GM19043 (cell line): ENCODE results near the gene TRAF3.
"Not testable (repeated sequence)": the region's sequence is repeated elsewhere in the genome, so short reads cannot be mapped to it uniquely, and the experiment has no call there.

Experiments
- ATAC-seq: cut with Tn5 transposase; IDR thresholded peaks from one replicate; pipeline ENCODE4 v1.9.1; 2021; ENCODE audit warnings: low read depth; ENCODE audit not compliant: unreplicated experiment

TRAF3 gene

DNA sequence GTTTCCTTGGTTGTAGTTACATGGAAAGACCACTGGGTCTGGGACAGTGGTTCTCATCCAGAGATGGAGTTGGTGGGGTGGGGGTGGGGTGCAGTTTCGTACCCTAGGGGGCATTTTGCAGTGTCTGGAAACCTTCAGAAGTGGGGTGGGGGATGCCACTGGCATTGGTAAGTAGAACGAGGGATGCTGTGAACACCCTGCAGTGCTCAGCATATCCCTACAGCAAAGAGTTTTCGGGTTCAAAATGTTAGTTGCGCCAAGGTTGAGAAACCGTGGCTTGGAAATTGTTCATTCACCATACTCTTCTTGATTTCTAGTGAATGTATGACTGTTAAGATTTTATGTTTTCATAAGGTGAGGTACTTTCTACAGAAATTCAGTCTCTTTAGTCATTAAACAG is 28.7 kb downstream of the TRAF3 start:
- ATAC-seq = no peak

- ATAC-seq = no peak
Measured at GRCh38 chr14:102806447-102806846, 29.2 kb downstream of the TRAF3 start.

GRCh38 chr14:102807013-102807406 is 29.8 kb downstream of the TRAF3 start:
- no peak for ATAC-seq

DNA sequence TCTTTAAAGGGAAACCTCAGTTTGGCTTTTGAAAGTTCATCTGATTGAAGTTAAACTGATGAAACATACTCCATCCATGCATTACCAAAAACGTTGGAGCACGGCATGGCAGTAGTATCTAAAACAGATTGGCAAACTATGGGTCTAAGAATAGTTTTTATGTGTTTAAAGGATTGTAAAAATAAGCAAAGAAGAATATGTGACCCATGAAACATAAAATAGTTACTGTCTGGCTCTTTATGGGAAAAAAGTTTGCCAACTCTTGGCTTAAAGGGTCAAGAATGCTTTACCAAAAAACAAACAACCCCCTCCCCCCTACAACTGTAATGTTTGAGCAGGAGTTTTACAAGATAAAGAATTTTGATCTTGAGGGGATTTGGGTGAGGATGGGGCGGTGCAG is 32.6 kb downstream of the TRAF3 start:
- no peak for ATAC-seq

- no peak for ATAC-seq
Measured at GRCh38 chr14:102810523-102810922, 33.3 kb downstream of the TRAF3 start.

GRCh38 chr14:102811254-102811963 is 34.2 kb downstream of the TRAF3 start:
- no peak for ATAC-seq

- ATAC-seq = no peak
Measured at GRCh38 chr14:102811971-102812370, 34.7 kb downstream of the TRAF3 start.

DNA sequence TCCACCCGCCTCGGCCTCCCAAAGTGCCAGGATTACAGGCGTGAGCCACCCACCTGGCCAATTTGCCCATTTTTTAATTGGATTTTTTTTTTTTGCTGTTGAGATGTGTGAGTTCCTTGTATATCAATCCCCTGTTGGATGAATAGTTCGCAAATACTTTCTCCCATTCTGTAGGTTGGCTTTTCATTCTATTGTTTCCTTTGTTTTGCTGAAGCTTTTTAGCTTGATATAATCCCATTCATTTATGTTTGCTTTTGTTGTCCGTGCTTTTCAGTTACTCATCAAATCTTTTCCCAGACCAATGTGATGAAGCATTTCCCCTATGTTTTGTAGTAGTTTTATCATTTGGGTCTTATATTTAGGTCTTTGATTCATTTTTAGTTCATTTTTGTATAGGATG is 36.4 kb downstream of the TRAF3 start:
- no peak for ATAC-seq

- no peak for ATAC-seq
Measured at GRCh38 chr14:102817318-102817717, 40.1 kb downstream of the TRAF3 start.

GRCh38 chr14:102817942-102818940 is 41.0 kb downstream of the TRAF3 start:
- no peak for ATAC-seq

DNA sequence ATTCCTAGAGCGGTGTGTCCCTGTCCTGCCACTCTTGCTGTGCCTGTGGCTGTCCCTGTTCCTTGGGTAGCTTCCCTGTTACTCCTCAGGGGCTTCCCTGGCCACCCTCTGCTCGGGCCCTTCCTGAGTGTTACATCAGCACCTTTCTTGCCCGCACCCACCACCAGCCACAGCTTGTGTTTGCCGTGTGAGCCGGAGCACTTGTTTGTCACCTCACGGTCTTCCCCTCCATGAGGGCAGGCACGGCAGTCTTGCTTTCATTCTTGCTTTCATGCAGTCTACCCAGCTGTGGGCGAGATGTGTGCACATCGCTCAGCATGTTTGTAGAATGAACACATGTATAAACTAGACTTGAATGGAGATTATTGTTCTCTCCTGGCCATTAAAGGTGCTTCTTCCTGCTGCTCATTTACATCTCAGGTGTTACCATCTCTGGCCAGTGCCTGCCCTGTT is 42.0 kb downstream of the TRAF3 start:
- ATAC-seq = peak; percentile 73

GRCh38 chr14:102819747-102820330 is 42.6 kb downstream of the TRAF3 start:
- peak; percentile 15 for ATAC-seq

DNA sequence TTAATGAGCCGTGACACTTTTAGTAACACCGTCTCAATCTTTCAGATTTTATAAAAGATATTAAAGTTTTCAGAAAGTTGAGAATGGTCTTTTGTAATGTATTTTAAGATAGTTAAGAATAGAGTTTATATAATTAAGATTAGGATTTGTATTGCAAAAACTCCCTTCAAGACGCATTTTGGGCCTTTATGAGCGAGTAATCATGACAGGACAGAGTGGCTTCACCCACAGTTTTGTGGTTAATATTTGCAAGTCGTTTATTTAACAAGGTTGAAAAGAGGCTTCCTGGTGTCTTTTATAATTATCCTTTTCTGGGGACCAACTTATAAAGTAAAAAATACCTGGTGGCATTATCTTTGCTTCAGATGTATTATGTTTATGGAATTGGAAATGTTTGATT is 44.0 kb downstream of the TRAF3 start:
- no peak for ATAC-seq

DNA sequence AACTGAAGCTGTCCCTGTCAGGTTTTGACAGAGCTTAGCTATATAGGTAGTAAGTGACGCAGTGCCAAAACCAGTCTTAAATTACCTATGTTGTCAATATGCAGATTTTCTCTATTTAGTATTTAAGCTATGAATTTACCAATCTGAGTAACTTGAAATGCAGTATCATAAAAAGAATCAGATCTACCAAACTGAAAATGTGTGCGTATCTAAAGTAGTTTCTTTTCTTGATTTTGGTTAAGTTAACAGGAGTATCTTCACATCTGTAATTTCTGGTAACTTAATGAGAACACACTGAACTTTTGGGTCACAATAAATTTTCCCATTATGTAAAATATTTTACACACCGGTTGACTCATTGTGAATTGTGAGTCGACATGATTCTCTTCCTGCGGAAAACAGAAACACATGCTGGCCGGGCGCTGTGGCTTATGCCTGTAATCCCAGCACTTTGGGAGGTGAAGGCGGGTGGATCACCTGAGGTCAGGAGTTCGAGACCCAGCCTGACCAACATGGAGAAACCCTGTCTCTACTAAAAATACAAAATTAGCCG is 45.1 kb downstream of the TRAF3 start:
- ATAC-seq = no peak

- not testable (repeated sequence) for ATAC-seq
Measured at GRCh38 chr14:102822887-102823286, 45.6 kb downstream of the TRAF3 start.

DNA sequence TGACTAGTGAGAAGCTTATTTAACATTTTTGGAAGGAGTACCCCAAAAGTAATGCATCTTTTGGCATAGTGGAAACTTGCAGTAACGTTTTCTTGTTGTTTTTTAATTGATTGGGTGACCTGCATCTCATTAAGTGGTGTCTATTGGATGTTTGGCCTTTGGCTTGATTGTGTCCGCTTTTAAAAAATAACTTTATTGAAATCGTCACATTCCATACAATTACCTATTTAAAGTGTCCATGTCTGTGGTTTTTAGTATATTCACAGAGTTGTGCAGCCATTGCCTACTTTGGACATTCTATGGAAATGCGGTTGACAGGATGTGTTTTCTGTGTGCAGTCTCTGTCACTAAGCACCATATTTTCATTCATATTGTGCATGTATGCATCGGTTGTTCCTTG is 46.3 kb downstream of the TRAF3 start:
- ATAC-seq = no peak

GRCh38 chr14:102824832-102825231 is 47.6 kb downstream of the TRAF3 start:
- no peak for ATAC-seq

GRCh38 chr14:102825307-102826095 is 48.3 kb downstream of the TRAF3 start:
- ATAC-seq = no peak

DNA sequence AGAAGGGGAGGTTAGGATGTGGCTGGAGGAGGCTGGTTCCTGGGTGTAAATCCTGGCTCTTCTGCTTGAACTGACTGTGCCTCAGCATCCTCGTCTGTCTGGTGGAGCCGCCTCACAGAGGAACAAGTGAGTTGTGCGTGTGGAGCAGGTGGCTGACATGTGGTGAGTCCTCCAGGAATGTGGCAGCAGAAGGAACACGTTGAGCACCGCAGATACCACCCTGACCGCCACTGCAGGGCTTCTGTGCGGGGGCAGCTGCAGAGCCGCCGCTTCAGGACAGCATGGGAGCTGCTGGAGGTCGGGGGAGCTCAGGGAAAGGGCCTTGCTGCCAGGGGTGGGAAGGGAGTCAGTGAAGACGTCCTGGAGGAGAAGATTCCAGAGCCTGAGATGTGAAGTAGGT is 48.9 kb downstream of the TRAF3 start:
- no peak for ATAC-seq
